Loucy (cell line): ENCODE measurements around the gene IL1RN.

ENCODE experiments used
- CTCF ChIP-seq: fragments of 200-600 bp; sonication (generic); conservative IDR thresholded peaks from 2 replicates; pipeline ENCODE4 v1.5.1; 2014; ENCODE audit warnings: mild to moderate bottlenecking, antibody characterized with exemption, low read length
- EZH2phosphoT487 ChIP-seq: fragments of 200-600 bp; IDR thresholded peaks from 2 replicates; pipeline ENCODE4 v1.6.1; 2018; ENCODE audit warnings: antibody characterized with exemption, mild to moderate bottlenecking, moderate library complexity, borderline replicate concordance

GRCh38 chr2:113103277-113103676, 24.1 kb upstream of the IL1RN start:
- TF ChIP-seq CTCF (no peak), EZH2phosphoT487 (no peak)
